ENCODE results near the gene GNMT. TPM values are rescaled to one million over a fixed set of nuclear protein-coding genes. Genes with fewer than 3 reads are reported as not detected.

Gene GNMT
- 0.24 TPM in 1 of 2 replicates, not detected in the other for total RNA-seq (2014; rRNA removed; shearing (Covaris generic))

GRCh38 chr6:42960243-42961019 lies at the start of gene GNMT:
GNMT (plus strand) TSS chr6:42960754; CDS start chr6:42960768, 14 bp downstream.
- DNase-seq (ENCODE audit: low spot score): no peak

- no peak for DNase-seq (ENCODE audit: low spot score)
Observed at GRCh38 chr6:42911171-42912021, 49.2 kb upstream of the GNMT start.

- no peak for DNase-seq (ENCODE audit: low spot score)
Observed at GRCh38 chr6:42914546-42914945, 46.0 kb upstream of the GNMT start.

GRCh38 chr6:42915732-42916131 lies 44.8 kb upstream of the GNMT start, which contains the start of gene PTCRA:
PTCRA (plus strand) TSS chr6:42916053; CDS start chr6:42916070, 17 bp downstream.
- DNase-seq (ENCODE audit: low spot score): no peak

GRCh38 chr6:42916288-42916687 lies 44.3 kb upstream of the GNMT start:
- DNase-seq (ENCODE audit: low spot score): no peak

GRCh38 chr6:42921801-42922200 lies 38.8 kb upstream of the GNMT start:
- no peak for DNase-seq (ENCODE audit: low spot score)

GRCh38 chr6:42923666-42924065 lies 36.9 kb upstream of the GNMT start:
- no peak for DNase-seq (ENCODE audit: low spot score)

- DNase-seq (ENCODE audit: low spot score): no peak
Observed at GRCh38 chr6:42925248-42925857, 35.2 kb upstream of the GNMT start.

GRCh38 chr6:42928986-42929820 lies 31.4 kb upstream of the GNMT start, which contains the start of gene CNPY3:
CNPY3 (plus strand) TSS chr6:42929480; CDS start chr6:42929571, 91 bp downstream.
- peak; percentile 97 for DNase-seq (ENCODE audit: low spot score)

- DNase-seq (ENCODE audit: low spot score): peak; percentile 61
Observed at GRCh38 chr6:42929821-42930360, 30.7 kb upstream of the GNMT start.

- DNase-seq (ENCODE audit: low spot score): no peak
Observed at GRCh38 chr6:42932412-42932811, 28.1 kb upstream of the GNMT start.

GRCh38 chr6:42933205-42933604 lies 27.3 kb upstream of the GNMT start:
- DNase-seq (ENCODE audit: low spot score): no peak

GRCh38 chr6:42935322-42935721 lies 25.2 kb upstream of the GNMT start:
- DNase-seq (ENCODE audit: low spot score): no peak

- no peak for DNase-seq (ENCODE audit: low spot score)
Observed at GRCh38 chr6:42936398-42936797, 24.2 kb upstream of the GNMT start.

- DNase-seq (ENCODE audit: low spot score): no peak
Observed at GRCh38 chr6:42937548-42938427, 22.8 kb upstream of the GNMT start.

GRCh38 chr6:42938428-42938796 lies 22.1 kb upstream of the GNMT start:
- DNase-seq (ENCODE audit: low spot score): no peak

- no peak for DNase-seq (ENCODE audit: low spot score)
Observed at GRCh38 chr6:42938987-42939809, 21.4 kb upstream of the GNMT start.

- DNase-seq (ENCODE audit: low spot score): no peak
Observed at GRCh38 chr6:42939810-42940167, 20.8 kb upstream of the GNMT start.

GRCh38 chr6:42940493-42941045 lies 20.0 kb upstream of the GNMT start:
- DNase-seq (ENCODE audit: low spot score): no peak
